Loucy (cell line): ENCODE data around the gene HMCN1.
A peak's percentile ranks its signal among the peaks of the same experiment; 100 is the strongest.

Experiments used
- H2AFZ ChIP-seq: fragments of 200-600 bp; sonication (generic); 2 replicates; pipeline ENCODE4 v1.6.0; 2016; ENCODE audit warnings: antibody characterized with exemption, mild to moderate bottlenecking, low read length, moderate library complexity
- H3F3A ChIP-seq: fragments of 200-600 bp; 2 replicates; pipeline ENCODE4 v1.6.0; 2016; ENCODE audit warnings: antibody characterized with exemption, low read depth, mild to moderate bottlenecking
- H3K27me3 ChIP-seq: fragments of 200-600 bp; sonication (generic); 2 replicates; pipeline ENCODE4 v1.6.1; 2014; ENCODE audit warnings: low read length, mild to moderate bottlenecking; ENCODE audit not compliant: insufficient read depth, poor library complexity, severe bottlenecking
- H3K36me3 ChIP-seq: fragments of 200-600 bp; sonication (generic); 2 replicates; pipeline ENCODE4 v1.6.1; 2016; ENCODE audit warnings: low read length; ENCODE audit not compliant: insufficient read depth
- H3K4me1 ChIP-seq: fragments of 200-600 bp; sonication (generic); 2 replicates; pipeline ENCODE4 v1.5.1; 2014; ENCODE audit warnings: low read length, mild to moderate bottlenecking; ENCODE audit not compliant: insufficient read depth, poor library complexity, severe bottlenecking
- H3K4me2 ChIP-seq: fragments of 200-600 bp; sonication (generic); 2 replicates; pipeline ENCODE4 v1.6.0; 2014; ENCODE audit warnings: antibody characterized with exemption, low read length, low read depth, mild to moderate bottlenecking; ENCODE audit not compliant: poor library complexity, severe bottlenecking
- H3K4me3 ChIP-seq: fragments of 200-600 bp; sonication (generic); 2 replicates; pipeline ENCODE4 v1.5.1; 2014; ENCODE audit warnings: low read length, mild to moderate bottlenecking, mixed read lengths; ENCODE audit not compliant: poor library complexity, severe bottlenecking
- H3K79me2 ChIP-seq: fragments of 200-600 bp; sonication (generic); 2 replicates; pipeline ENCODE4 v1.6.1; 2014; ENCODE audit warnings: low read length; ENCODE audit not compliant: insufficient read depth
- H3K9ac ChIP-seq: fragments of 200-600 bp; sonication (generic); 2 replicates; pipeline ENCODE4 v1.6.0; 2014; ENCODE audit warnings: mild to moderate bottlenecking, low read depth, low read length, moderate library complexity; ENCODE audit not compliant: poor library complexity, severe bottlenecking
- H3K9me2 ChIP-seq: fragments of 200-600 bp; sonication (generic); replicated peaks from 2 replicates; pipeline ENCODE4 v1.6.1; 2016; ENCODE audit warnings: low read depth, low read length, mixed read lengths
- H3K9me3 ChIP-seq: fragments of 200-600 bp; sonication (generic); 2 replicates; pipeline ENCODE4 v1.6.1; 2014; ENCODE audit warnings: mild to moderate bottlenecking, antibody characterized with exemption, low read length, low read depth; ENCODE audit not compliant: insufficient read depth
- H4K20me1 ChIP-seq: fragments of 200-600 bp; sonication (generic); 2 replicates; pipeline ENCODE4 v1.6.0; 2014; ENCODE audit warnings: antibody characterized with exemption, low read length, mild to moderate bottlenecking; ENCODE audit not compliant: insufficient read depth, poor library complexity, severe bottlenecking
- EZH2phosphoT487 ChIP-seq: fragments of 200-600 bp; IDR thresholded peaks from 2 replicates; pipeline ENCODE4 v1.6.1; 2018; ENCODE audit warnings: antibody characterized with exemption, mild to moderate bottlenecking, moderate library complexity, borderline replicate concordance
- TF ChIP-seq, protein P1 (sequence below): fragments of 200-600 bp; sonication (generic); conservative IDR thresholded peaks from 2 replicates; pipeline ENCODE4 v1.5.1; 2014; ENCODE audit warnings: mild to moderate bottlenecking, antibody characterized with exemption, low read length

The HMCN1 gene

DNA sequence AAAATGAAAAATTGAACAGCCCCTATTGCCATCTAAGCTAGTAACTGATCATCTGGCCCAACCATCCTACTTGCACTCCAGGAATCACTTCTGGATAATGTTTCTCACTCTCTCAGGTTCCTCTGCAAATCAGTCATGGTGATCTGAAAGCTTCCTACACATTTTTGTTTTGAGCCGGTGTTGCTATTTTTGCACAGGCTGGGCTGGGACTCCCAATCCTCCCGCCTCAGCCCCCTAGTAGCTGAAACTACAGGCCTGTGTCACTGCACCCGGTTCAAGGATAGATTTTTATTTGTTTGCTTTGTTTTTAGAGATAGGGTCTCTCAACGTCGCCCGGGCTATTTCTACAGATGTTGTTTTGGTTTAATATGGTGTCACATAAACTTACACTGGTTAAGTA is 40.5 kb upstream of the HMCN1 start:
- no peaks in the 10 kb centered on the region for H4K20me1 ChIP-seq
- no peaks in the 10 kb centered on the region for H3K27me3 ChIP-seq
- H3K4me3 ChIP-seq: no peak overlapping the region
- H3K4me2 ChIP-seq: no peak overlapping the region
- TF ChIP-seq, protein P1, sequence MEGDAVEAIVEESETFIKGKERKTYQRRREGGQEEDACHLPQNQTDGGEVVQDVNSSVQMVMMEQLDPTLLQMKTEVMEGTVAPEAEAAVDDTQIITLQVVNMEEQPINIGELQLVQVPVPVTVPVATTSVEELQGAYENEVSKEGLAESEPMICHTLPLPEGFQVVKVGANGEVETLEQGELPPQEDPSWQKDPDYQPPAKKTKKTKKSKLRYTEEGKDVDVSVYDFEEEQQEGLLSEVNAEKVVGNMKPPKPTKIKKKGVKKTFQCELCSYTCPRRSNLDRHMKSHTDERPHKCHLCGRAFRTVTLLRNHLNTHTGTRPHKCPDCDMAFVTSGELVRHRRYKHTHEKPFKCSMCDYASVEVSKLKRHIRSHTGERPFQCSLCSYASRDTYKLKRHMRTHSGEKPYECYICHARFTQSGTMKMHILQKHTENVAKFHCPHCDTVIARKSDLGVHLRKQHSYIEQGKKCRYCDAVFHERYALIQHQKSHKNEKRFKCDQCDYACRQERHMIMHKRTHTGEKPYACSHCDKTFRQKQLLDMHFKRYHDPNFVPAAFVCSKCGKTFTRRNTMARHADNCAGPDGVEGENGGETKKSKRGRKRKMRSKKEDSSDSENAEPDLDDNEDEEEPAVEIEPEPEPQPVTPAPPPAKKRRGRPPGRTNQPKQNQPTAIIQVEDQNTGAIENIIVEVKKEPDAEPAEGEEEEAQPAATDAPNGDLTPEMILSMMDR: no peak
- TF ChIP-seq EZH2phosphoT487: no peak
- H3K4me1 ChIP-seq: no peaks in the 10 kb centered on the region
- H3K36me3 ChIP-seq: no peaks in the 10 kb centered on the region
- no peaks in the 10 kb centered on the region for H3K9me2 ChIP-seq
- H3K79me2 ChIP-seq: no peaks in the 10 kb centered on the region
- H3F3A ChIP-seq: no peaks in the 10 kb centered on the region
- H2AFZ ChIP-seq: no peak overlapping the region
- no peaks in the 10 kb centered on the region for H3K9me3 ChIP-seq
- no peak overlapping the region for H3K9ac ChIP-seq

DNA sequence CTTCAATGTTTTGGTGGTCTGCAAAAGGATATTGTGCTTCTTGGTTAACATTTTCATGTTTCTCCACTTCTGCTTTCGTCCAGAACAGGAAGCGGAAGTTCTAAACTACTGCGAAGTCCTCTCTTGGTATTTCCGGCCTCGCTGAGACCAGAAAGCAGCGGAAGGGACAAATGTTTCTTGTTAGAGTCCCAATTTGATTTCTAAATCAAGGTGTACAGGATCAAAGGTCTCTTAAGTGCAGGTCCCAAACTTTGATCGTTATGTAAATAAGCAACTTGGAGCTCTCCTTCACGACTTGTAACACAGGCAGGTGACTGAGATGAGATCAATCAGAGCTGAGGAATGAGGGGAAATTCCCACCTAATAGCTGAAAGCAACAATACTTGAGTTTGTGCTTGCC is 40.1 kb upstream of the HMCN1 start:
- Histone ChIP-seq H4K20me1 (no peaks in the 10 kb centered on the region), H2AFZ (no peak overlapping the region), H3K4me3 (no peak overlapping the region), H3K4me2 (no peak overlapping the region), H3K4me1 (no peaks in the 10 kb centered on the region), H3K9me3 (no peaks in the 10 kb centered on the region), H3K36me3 (no peaks in the 10 kb centered on the region), H3K27me3 (no peaks in the 10 kb centered on the region), H3F3A (no peaks in the 10 kb centered on the region), H3K9ac (no peak overlapping the region), H3K9me2 (no peaks in the 10 kb centered on the region), H3K79me2 (no peaks in the 10 kb centered on the region)
- no peak for TF ChIP-seq EZH2phosphoT487
- TF ChIP-seq, protein P1: no peak

DNA sequence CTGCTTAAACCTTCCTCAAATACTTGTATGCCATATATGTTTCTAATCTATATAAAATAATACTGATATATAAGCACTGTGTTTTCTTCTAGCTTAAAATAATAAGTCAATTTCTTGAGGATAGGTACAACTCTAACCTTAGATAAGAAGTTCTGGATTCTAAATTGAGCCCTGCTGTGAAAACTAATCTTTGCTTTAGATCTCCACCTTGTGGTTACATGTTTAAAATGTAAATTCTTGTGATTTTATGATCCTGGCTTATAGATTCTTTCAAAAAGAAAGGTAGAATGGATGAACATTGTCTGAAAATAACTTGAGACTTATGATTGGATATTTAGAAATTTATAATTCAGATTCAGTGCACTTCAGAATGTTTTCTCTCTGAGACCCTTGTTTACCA is 38.9 kb upstream of the HMCN1 start:
- H3K79me2 ChIP-seq: no peaks in the 10 kb centered on the region
- H2AFZ ChIP-seq: no peak overlapping the region
- no peak overlapping the region for H3K4me2 ChIP-seq

More for the DNA sequence above, 38.9 kb upstream of the HMCN1 start:
- Histone ChIP-seq H3K9me2 (no peaks in the 10 kb centered on the region), H3K27me3 (no peaks in the 10 kb centered on the region), H3F3A (no peaks in the 10 kb centered on the region), H3K9me3 (no peaks in the 10 kb centered on the region), H3K36me3 (no peaks in the 10 kb centered on the region), H3K4me1 (no peaks in the 10 kb centered on the region), H3K9ac (no peak overlapping the region), H4K20me1 (no peaks in the 10 kb centered on the region), H3K4me3 (no peak overlapping the region)
- TF ChIP-seq EZH2phosphoT487: no peak
- TF ChIP-seq, protein P1: peak; percentile 54; the same call in 1 of the 2 replicates
